Measurements from ENCODE around the gene KCNH6. TPM values are rescaled to one million over a fixed set of nuclear protein-coding genes. Genes with fewer than 3 reads are reported as not detected.

KCNH6 gene, protein sequence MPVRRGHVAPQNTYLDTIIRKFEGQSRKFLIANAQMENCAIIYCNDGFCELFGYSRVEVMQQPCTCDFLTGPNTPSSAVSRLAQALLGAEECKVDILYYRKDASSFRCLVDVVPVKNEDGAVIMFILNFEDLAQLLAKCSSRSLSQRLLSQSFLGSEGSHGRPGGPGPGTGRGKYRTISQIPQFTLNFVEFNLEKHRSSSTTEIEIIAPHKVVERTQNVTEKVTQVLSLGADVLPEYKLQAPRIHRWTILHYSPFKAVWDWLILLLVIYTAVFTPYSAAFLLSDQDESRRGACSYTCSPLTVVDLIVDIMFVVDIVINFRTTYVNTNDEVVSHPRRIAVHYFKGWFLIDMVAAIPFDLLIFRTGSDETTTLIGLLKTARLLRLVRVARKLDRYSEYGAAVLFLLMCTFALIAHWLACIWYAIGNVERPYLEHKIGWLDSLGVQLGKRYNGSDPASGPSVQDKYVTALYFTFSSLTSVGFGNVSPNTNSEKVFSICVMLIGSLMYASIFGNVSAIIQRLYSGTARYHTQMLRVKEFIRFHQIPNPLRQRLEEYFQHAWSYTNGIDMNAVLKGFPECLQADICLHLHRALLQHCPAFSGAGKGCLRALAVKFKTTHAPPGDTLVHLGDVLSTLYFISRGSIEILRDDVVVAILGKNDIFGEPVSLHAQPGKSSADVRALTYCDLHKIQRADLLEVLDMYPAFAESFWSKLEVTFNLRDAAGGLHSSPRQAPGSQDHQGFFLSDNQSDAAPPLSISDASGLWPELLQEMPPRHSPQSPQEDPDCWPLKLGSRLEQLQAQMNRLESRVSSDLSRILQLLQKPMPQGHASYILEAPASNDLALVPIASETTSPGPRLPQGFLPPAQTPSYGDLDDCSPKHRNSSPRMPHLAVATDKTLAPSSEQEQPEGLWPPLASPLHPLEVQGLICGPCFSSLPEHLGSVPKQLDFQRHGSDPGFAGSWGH
- total RNA-seq = not detected

DNA sequence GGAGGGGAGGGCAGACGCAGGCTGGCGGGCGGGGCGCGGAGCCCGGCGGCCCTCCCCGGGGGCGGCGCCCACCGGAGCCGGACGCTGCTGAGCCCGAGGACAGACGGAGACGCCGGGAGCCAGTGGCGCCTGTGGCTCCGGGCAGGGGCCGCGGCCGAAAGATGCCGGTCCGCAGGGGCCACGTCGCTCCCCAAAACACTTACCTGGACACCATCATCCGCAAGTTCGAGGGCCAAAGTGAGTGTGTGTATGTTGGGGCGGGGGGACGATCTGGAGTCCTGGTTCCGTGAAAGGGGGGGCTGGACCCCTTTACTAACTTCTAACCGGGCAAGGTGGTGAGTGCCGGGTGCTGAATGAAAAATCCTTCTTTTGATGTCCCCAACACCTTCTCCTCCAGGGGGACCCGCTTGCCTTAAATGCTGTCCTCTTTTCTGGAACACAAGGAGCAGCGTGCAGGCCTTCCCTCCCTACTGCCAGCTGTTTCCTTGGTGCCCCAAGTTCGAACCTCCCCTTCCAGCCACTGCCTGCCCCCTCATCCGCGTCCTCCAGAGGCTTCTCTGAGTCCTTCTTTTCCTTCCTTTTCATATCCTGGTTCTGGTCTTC, at the start of gene KCNH6:
Gene KCNH6, plus strand, starts transcription at position 106 of the 603 bp plus-strand sequence. Its CDS starts 56 bp downstream, at position 162.
- no peaks in the 10 kb centered on the region for H3K9me3 Mint-ChIP-seq (ENCODE audit: low read depth)
- no peak within 1 kb of the TSS for H3K4me3 Mint-ChIP-seq
- no peak within 1 kb of the TSS for H3K27ac Mint-ChIP-seq
- DNase-seq (no peak), ATAC-seq (no peak)
- ChIA-PET POLR2A (interaction anchor here (1.2 kb wide), 1 partner anchor 27 kb away, joined by 3 read pairs; the partner anchor contains the start of gene DCAF7), CTCF (no interaction called here)
- peaks cover 10% of the 10 kb centered on the region for H3K27me3 Mint-ChIP-seq
- no peaks in the 10 kb centered on the region for H3K36me3 Mint-ChIP-seq (ENCODE audit: low read depth)
- peaks cover 3% of the 10 kb centered on the region for H3K4me1 Mint-ChIP-seq
- intact Hi-C loops (cut with DNase I, micrococcal nuclease) = loop anchor here in 1 of 2 experiments (2.0 kb wide), 1 partner anchor 27 kb away; the partner anchor contains the start of gene DCAF7

- H3K27ac Mint-ChIP-seq = no peak overlapping the region
- peaks cover 26% of the 10 kb centered on the region for H3K27me3 Mint-ChIP-seq
- H3K4me1 Mint-ChIP-seq = peaks cover 12% of the 10 kb centered on the region
- ATAC-seq (no peak), DNase-seq (no peak)
- ChIA-PET CTCF (interaction anchor here (0.9 to 1.7 kb wide), 2 partner anchors 49 to 138 kb away, joined by 3 to 4 read pairs; no protein-coding TSS in a partner anchor), POLR2A (no interaction called here)
- intact Hi-C loops (cut with DNase I, micrococcal nuclease) = no loop called here
- no peaks in the 10 kb centered on the region for H3K9me3 Mint-ChIP-seq (ENCODE audit: low read depth)
- H3K36me3 Mint-ChIP-seq (ENCODE audit: low read depth) = no peaks in the 10 kb centered on the region
- H3K4me3 Mint-ChIP-seq = no peak overlapping the region
Measured at GRCh38 chr17:63474174-63474573, 49.0 kb upstream of the KCNH6 start.

DNA sequence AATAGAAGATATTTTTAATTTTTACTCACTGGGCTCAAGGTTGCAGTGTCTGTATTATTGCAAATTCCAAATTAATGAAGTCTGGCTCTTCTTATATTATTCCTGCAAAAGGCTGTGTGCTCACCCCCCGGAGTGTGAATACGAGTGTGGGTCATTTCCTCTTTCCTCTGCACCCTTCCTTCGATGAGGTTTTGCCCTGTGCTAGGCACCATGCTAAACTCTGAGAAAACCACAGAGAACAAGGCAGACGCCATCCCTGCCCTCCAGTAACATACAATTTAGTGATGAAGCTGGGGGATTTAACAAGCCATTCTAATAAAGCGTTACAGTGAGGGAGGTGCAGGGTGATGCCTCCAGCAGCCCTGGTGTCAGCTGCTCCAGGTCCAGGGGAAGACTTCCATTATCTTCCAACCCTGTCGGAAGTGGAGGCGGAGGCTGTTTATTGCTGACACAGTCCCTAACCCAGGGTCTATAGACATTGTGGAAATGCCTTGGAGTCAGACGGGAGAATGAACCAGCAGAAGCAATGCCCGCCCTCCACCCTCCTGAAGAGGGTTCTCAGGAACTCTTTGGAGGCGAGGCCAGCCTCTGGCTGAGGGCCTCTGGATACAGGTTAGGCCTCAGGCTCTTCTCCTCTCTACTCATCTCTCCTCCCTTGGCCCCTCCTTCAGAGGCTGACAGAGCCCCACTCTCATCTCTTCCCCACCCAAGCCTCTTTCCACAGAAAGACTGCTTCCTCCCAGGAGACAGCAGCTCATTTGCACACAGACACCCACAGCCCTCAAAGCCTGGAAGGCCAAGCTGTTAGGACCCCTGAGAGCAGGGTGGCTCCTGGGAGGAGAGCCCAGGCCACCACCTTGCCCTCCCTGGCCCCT, 48.3 kb upstream of the KCNH6 start:
- intact Hi-C loops (cut with DNase I, micrococcal nuclease) = loop anchor here in 1 of 2 experiments (5.0 kb wide), 2 partner anchors 33 to 137 kb away; no protein-coding TSS in a partner anchor
- DNase-seq (no peak), ATAC-seq (no peak)
- no peak overlapping the region for H3K4me3 Mint-ChIP-seq
- H3K9me3 Mint-ChIP-seq (ENCODE audit: low read depth) = no peaks in the 10 kb centered on the region
- H3K4me1 Mint-ChIP-seq = peaks cover 12% of the 10 kb centered on the region
- ChIA-PET POLR2A (no interaction called here), CTCF (interaction anchor here (0.6 to 1.7 kb wide), 2 partner anchors 49 to 140 kb away, joined by 3 to 4 read pairs; no protein-coding TSS in a partner anchor)
- peaks cover 27% of the 10 kb centered on the region for H3K27me3 Mint-ChIP-seq
- no peaks in the 10 kb centered on the region for H3K36me3 Mint-ChIP-seq (ENCODE audit: low read depth)
- H3K27ac Mint-ChIP-seq = no peak overlapping the region

- H3K4me3 Mint-ChIP-seq = no peak overlapping the region
- intact Hi-C loops (cut with DNase I, micrococcal nuclease) = loop anchor here (2.0 to 5.0 kb wide), 3 partner anchors 33 to 137 kb away; partner anchors contain the start of gene DCAF7 (in 1 of the 2)
- no peaks in the 10 kb centered on the region for H3K36me3 Mint-ChIP-seq (ENCODE audit: low read depth)
- no peak for ATAC-seq
- H3K27ac Mint-ChIP-seq = no peak overlapping the region
- ChIA-PET POLR2A (no interaction called here), CTCF (interaction anchor here (1.7 to 8.3 kb wide), 2 partner anchors 50 to 52 kb away, joined by 4 to 102 read pairs; no protein-coding TSS in a partner anchor)
- H3K27me3 Mint-ChIP-seq = peaks cover 27% of the 10 kb centered on the region
- no peak for DNase-seq
- no peaks in the 10 kb centered on the region for H3K9me3 Mint-ChIP-seq (ENCODE audit: low read depth)
- H3K4me1 Mint-ChIP-seq = peaks cover 12% of the 10 kb centered on the region
Measured at GRCh38 chr17:63475491-63476412, 47.4 kb upstream of the KCNH6 start.

GRCh38 chr17:63476459-63476853, 46.7 kb upstream of the KCNH6 start:
- intact Hi-C loops (cut with DNase I, micrococcal nuclease) = loop anchor here (2.0 to 5.0 kb wide), 3 partner anchors 34 to 136 kb away; partner anchors contain the start of gene DCAF7 (in 1 of the 2)
- DNase-seq = no peak
- H3K27me3 Mint-ChIP-seq = peaks cover 27% of the 10 kb centered on the region

GRCh38 chr17:63476854-63477479, 46.2 kb upstream of the KCNH6 start, which contains the start of gene ACE:
Gene ACE (plus strand): TSS chr17:63477061. CDS start chr17:63477095, 34 bp downstream.
- peak; percentile 57 for ATAC-seq
- ChIA-PET POLR2A (interaction anchor here (0.5 kb wide), 1 partner anchor 73 kb away, joined by 4 read pairs; the partner anchor contains the start of gene DCAF7), CTCF (interaction anchor here (0.6 to 8.3 kb wide), 4 partner anchors 15 to 135 kb away, joined by 3 to 102 read pairs (median 4); no protein-coding TSS in a partner anchor)
- peaks cover 27% of the 10 kb centered on the region for H3K27me3 Mint-ChIP-seq
- H3K4me1 Mint-ChIP-seq = peaks cover 12% of the 10 kb centered on the region
- H3K27ac Mint-ChIP-seq = no peak within 1 kb of the TSS
- no peaks in the 10 kb centered on the region for H3K36me3 Mint-ChIP-seq (ENCODE audit: low read depth)
- H3K4me3 Mint-ChIP-seq = peak within 1 kb of the TSS; percentile 68
- intact Hi-C loops (cut with DNase I, micrococcal nuclease) = loop anchor here (2.0 to 5.0 kb wide), 3 partner anchors 35 to 135 kb away; partner anchors contain the start of gene DCAF7 (in 1 of the 2)
- no peaks in the 10 kb centered on the region for H3K9me3 Mint-ChIP-seq (ENCODE audit: low read depth)
- DNase-seq = peak; percentile 66

More at GRCh38 chr17:63476459-63476853, 46.7 kb upstream of the KCNH6 start:
- ChIA-PET CTCF (interaction anchor here (0.6 to 8.3 kb wide), 3 partner anchors 15 to 136 kb away, joined by 3 to 102 read pairs (median 3); no protein-coding TSS in a partner anchor), POLR2A (interaction anchor here (0.5 kb wide), 1 partner anchor 74 kb away, joined by 4 read pairs; the partner anchor contains the start of gene DCAF7)
- Mint-ChIP-seq H3K9me3 (ENCODE audit: low read depth) (no peaks in the 10 kb centered on the region), H3K36me3 (ENCODE audit: low read depth) (no peaks in the 10 kb centered on the region), H3K4me1 (peaks cover 12% of the 10 kb centered on the region), H3K4me3 (no peak overlapping the region), H3K27ac (no peak overlapping the region)
- no peak for ATAC-seq

DNA sequence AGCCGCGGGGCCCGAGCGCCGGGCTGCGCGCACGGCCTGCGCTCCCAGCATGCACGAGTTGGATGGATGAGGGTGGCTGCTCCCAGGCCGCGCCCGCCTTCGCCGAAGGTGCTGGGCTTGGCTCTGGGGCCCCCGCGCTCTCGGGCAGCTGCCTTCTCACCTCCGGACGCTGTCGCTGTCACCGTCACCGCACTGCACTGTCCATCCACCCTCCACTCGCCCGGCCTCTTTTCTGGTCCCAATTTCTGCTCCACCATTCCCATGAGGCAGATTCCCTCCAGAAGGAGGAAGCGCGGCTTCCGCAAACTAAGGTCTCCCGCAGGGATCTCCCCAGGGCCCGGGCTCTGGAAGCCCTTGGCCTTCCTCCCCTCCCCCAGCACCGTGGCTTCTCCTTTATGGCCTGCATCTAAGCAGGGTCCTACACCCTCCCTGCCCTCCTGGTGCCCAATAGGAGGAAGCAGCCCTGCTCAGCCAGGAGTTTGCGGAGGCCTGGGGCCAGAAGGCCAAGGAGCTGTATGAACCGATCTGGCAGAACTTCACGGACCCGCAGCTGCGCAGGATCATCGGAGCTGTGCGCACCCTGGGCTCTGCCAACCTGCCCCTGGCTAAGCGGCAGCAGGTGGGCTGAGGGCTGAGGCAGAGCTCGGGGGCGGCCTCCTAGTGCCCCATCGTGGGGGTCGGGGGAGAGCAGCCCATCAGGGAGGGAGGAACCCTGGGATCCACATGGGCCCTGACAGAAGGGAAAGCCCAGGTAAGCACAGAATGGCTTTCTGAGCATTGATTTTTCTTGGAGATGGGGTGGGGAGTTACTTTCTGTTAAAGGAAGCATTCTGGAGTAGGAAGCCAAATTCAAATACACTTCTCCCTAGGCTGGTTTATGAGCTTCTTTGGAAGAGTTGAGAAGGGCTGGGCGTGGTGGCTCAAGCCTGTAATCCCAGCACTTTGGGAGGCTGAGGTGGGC, 45.4 kb upstream of the KCNH6 start:
- Mint-ChIP-seq H3K4me3 (peak overlapping the region; percentile 68), H3K9me3 (ENCODE audit: low read depth) (no peaks in the 10 kb centered on the region), H3K36me3 (ENCODE audit: low read depth) (no peaks in the 10 kb centered on the region), H3K27ac (no peak overlapping the region), H3K4me1 (peaks cover 12% of the 10 kb centered on the region), H3K27me3 (peaks cover 27% of the 10 kb centered on the region)
- intact Hi-C loops (cut with DNase I, micrococcal nuclease) = loop anchor here (2.0 to 5.0 kb wide), 3 partner anchors 35 to 135 kb away; partner anchors contain the start of gene DCAF7 (in 1 of the 2)
- ChIA-PET POLR2A (no interaction called here), CTCF (interaction anchor here (0.6 to 8.3 kb wide), 15 partner anchors 9 to 835 kb away, joined by 3 to 102 read pairs (median 4); no protein-coding TSS in a partner anchor)
- DNase-seq = no peak
- ATAC-seq = peak; percentile 5
